Subcutaneous adipose tissue (tissue), 4 donors: ENCODE data around the gene SYS1. TPM values are rescaled to one million over a fixed set of nuclear protein-coding genes. Genes with fewer than 3 reads are reported as not detected.

Experiments
- total RNA-seq, 4 donors: library from RNA; depleted of rRNA; stranded (reverse); fragments of >200 nt; gene quantifications; one replicate each; pipeline ENCODE4 v1.1.0, GENCODE V29; 2016
- TF ChIP-seq, protein P1 (sequence below): fragments of 450-650 bp; IDR thresholded peaks from one replicate; pipeline ENCODE4 v1.5.1; 2016; ENCODE audit warnings: low read depth, mild to moderate bottlenecking, control low read depth, antibody characterized with exemption, moderate library complexity

SYS1 gene
- total RNA-seq, 4 donors from 2014 or later = 24.3 to 34.8 (median 31.4) TPM

DNA sequence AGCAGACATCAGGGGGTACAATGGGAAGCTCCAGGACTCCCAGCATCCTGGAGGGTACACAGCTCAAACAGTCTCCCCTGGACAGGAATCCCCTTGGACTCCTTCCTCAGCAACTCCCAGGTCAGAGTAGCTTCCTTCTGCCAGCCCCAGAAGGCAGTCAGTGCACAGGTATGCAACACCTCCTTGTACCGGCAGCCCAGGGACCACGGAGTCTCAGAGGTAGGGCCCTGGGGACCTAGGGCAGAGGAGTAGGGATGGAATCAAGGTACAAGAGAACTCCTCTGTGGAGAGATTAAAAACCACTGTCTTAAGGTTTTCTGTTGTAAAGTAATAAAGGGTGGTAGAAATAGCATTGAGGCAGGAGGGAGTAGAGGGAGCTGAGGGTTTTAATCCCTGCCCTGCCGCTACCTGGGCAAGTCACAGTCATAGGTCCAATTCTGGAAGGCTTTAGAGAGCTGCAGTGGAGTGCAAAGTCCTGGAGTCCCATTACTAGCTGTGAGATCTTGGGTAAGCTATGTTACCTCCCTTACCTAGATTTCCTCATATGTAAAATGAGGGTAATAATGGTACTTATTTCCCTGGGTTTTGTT, 7.7 kb downstream of the SYS1 start:
- TF ChIP-seq, protein P1, sequence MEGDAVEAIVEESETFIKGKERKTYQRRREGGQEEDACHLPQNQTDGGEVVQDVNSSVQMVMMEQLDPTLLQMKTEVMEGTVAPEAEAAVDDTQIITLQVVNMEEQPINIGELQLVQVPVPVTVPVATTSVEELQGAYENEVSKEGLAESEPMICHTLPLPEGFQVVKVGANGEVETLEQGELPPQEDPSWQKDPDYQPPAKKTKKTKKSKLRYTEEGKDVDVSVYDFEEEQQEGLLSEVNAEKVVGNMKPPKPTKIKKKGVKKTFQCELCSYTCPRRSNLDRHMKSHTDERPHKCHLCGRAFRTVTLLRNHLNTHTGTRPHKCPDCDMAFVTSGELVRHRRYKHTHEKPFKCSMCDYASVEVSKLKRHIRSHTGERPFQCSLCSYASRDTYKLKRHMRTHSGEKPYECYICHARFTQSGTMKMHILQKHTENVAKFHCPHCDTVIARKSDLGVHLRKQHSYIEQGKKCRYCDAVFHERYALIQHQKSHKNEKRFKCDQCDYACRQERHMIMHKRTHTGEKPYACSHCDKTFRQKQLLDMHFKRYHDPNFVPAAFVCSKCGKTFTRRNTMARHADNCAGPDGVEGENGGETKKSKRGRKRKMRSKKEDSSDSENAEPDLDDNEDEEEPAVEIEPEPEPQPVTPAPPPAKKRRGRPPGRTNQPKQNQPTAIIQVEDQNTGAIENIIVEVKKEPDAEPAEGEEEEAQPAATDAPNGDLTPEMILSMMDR = no peak

DNA sequence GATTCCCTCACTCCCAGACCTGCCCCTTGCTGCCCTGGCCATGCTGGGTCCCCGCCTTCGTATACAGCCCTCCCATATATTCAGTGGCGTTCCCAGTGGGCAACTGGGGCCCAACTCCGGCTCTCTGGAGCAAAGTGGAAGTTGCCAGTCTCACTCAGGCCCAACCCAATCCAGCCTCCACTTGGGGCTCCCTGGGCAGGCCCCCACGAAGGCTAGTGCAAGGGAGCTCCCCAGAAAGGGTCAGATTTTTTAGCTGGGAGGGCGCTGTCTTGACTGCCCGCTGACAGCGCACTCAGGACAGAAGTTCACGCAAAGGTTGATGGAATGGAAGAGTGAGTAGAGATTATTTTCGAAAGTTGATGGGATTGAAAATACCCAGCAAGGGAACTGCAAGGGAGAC, 9.3 kb downstream of the SYS1 start:
- TF ChIP-seq, protein P1 = no peak

DNA sequence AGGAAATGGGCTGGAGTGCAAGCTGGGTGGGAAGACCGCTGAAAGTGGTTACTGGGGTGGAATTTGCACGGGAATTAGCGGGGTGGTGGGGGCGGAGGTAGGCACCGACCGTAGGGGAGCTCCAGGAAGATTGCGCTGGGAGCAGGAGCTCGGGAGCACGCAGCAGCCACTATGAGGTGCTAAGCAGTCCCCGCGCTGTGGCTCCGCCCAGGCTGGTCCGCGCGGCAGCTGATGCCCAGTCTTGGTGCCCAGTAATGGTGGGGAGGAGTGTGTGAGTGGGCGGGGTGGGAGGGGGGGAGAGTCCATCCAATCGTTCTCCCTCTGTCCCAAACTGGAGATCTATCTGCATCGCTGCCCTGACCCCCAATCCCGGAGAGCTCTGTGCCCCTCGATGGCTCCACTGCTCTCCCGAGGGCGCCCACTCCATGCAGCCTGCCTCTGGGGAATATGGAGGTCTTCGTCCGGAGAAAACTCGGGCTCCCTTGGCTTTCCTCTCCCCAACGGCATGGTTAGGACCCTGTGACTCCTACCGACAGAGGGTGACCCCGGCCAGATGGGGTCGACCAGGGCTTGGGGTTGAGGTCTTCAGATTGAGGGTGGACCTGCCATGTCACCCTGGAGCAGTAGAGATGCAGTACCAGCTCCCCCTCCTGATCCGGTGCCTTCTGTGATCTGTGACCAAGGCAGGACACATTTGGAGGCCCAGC, 9.8 kb downstream of the SYS1 start:
- TF ChIP-seq, protein P1 = no peak

DNA sequence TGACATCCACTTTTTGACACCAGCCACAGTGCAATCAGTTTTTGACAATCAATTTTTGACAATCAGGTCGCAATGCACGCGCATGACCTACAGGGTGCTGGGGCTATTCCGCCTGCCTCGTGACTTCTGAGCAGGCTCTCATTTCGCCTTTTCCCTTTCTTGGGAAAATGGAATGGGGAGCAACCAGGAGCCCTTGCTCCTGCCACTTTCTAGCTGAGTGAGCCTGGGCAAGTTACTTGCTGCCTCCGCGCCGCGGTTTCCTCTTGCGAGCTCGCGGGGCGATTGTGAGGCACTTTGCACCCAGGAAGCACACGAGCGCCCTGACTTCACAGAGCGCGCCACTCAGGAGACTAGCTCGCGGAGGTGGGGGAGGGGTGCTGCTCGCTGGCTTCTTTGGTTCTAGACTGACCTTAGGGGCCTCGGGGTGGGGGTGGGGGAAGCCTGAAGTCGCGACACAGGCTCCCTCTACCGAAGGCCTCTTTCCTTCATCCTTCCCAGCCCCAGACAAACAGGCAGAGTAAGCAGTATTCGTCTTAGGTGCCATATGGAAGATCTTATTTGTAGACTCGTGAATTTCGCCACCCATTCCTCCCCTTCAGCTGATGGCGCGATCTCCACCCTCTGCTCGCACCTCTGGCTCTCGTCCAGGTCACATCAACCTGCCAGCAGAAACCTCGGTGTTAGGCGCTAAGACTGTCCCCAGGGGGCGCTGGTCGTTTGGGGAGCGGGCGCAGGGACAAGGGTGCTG, 10.6 kb downstream of the SYS1 start:
- TF ChIP-seq, protein P1 = no peak

DNA sequence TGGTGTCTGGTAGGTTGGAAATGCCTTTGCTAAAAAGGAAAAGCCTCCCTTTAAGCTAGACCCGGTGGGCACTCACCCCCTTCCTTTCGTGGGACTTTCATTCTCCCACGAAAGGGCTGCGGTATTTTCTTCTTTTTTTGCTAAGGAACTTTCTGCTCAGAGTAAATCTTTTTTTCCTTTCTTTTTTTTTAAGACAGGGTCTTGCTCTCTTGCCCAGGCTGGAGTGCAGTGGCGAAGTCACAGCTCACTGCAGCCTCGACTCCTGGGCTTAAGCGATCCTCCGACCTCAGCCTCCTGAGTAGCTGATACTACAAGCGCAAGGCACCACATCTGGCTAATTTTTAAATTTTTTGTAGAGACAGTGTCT, 11.1 kb downstream of the SYS1 start:
- TF ChIP-seq, protein P1 = no peak

DNA sequence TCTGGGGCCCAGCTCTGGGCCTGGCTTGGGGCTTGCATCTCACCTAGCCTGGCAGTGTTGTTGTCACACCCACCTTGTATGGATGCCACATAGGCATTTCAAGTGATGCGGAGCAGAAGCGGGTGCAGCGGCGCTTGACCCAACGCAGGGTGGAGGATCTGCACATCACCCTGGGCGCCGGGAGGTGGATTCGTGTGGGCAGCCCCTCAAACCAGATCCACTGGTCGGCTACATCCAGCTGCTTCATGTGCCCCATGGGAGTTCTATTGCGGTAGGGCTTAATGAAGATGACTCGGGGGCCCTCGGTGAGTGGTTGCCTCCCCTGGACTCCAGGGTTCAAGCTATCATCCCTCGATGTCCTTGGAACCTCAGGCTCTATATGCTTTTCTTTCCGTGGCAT, 12.0 kb downstream of the SYS1 start:
- TF ChIP-seq, protein P1 = no peak

DNA sequence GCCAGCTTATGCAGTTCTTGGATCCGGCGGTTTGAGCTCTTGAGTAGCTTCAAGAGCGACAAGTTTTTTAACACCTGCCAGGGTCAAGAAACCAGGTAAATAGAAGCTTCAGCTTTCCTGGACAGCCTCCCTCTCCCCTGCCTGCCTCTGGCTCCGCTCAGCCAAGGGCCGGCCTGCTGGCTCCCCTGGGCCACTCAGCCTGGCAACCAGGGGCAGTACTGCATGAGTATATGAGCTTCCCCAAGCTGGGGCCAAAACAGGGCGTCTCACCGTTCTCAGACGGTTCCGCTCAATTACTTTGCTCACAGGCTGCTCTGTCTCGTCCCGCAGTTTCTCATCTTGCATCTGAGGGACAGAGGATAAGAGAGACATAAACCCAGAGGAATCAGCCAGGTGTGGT, 14.3 kb downstream of the SYS1 start:
- TF ChIP-seq, protein P1 = no peak
